PC-9 (cell line): Measurements from ENCODE around the gene DNAH7. TPM values are rescaled to one million over a fixed set of nuclear protein-coding genes. Genes with fewer than 3 reads are reported as not detected.

Experiments used
- BruUV-seq: library from RNA; stranded (reverse); fragments of 400-500 nt; replicated peaks from 2 replicates; lab custom pipeline; 2021; lab: Mats Ljungman, UMichigan
- CTCF ChIA-PET: fragments of 300-600 bp; sonication (Branson Sonifier 250); formaldehyde crosslinking; loops from one replicate; lab custom pipeline; 2022; ENCODE audit warnings: antibody characterized with exemption; lab: Charles Lee
- POLR2A ChIA-PET: fragments of 300-600 bp; sonication (Branson Sonifier 250); formaldehyde crosslinking; loops from one replicate; lab custom pipeline; 2022; ENCODE audit warnings: antibody characterized with exemption; ENCODE audit not compliant: unreplicated experiment; lab: Charles Lee
- DNase-seq, 2 experiments: peaks; one replicate each; pipeline versions ENCODE4 v3.0.0 to v3.0.0-alpha.2; 2015 to 2022; ENCODE audit warnings: mixed read lengths in 1 of 2
- H2AFZ ChIP-seq: fragments of 200-600 bp; sonication (generic); 2 replicates; pipeline ENCODE4 v1.8.1; 2017; ENCODE audit warnings: antibody characterized with exemption
- H3F3A ChIP-seq: fragments of 200-600 bp; sonication (generic); 2 replicates; pipeline ENCODE4 v1.8.1; 2017; ENCODE audit warnings: antibody characterized with exemption, mild to moderate bottlenecking, low read depth; ENCODE audit not compliant: insufficient read depth
- H3K27ac ChIP-seq: fragments of 200-600 bp; sonication (generic); 2 replicates; pipeline ENCODE4 v1.6.1; 2016; ENCODE audit warnings: mixed run types
- H3K27me3 ChIP-seq: fragments of 200-600 bp; sonication (generic); 2 replicates; pipeline ENCODE4 v1.6.1; 2016; ENCODE audit warnings: low read depth, mixed run types; ENCODE audit not compliant: insufficient read depth
- H3K36me3 ChIP-seq: fragments of 200-600 bp; sonication (generic); 2 replicates; pipeline ENCODE4 v1.6.1; 2016; ENCODE audit warnings: low read depth, mixed run types
- H3K4me1 ChIP-seq: fragments of 200-600 bp; sonication (generic); replicated peaks from 2 replicates; pipeline ENCODE4 v1.6.1; 2016; ENCODE audit warnings: mixed run types; ENCODE audit not compliant: insufficient read depth
- H3K4me2 ChIP-seq: fragments of 200-600 bp; sonication (generic); 2 replicates; pipeline ENCODE4 v1.6.1; 2017; ENCODE audit warnings: mixed run types
- H3K4me3 ChIP-seq: fragments of 200-600 bp; sonication (generic); 2 replicates; pipeline ENCODE4 v1.6.1; 2016; ENCODE audit warnings: mixed run types
- H3K79me2 ChIP-seq: fragments of 200-600 bp; sonication (generic); 2 replicates; pipeline ENCODE4 v1.6.1; 2017; ENCODE audit warnings: low read depth, mixed run types
- H3K9me2 ChIP-seq: fragments of 200-600 bp; sonication (generic); 2 replicates; pipeline ENCODE4 v1.8.1; 2017; ENCODE audit warnings: mild to moderate bottlenecking; ENCODE audit not compliant: insufficient read depth
- H3K9me3 ChIP-seq: fragments of 200-600 bp; sonication (generic); 2 replicates; pipeline ENCODE4 v1.8.1; 2016; ENCODE audit warnings: low read depth; ENCODE audit not compliant: insufficient read depth
- H4K20me1 ChIP-seq: fragments of 200-600 bp; sonication (generic); 2 replicates; pipeline ENCODE4 v1.8.1; 2017; ENCODE audit not compliant: insufficient read depth
- CTCF ChIP-seq: fragments of 200-600 bp; sonication (generic); conservative IDR thresholded peaks from 2 replicates; pipeline ENCODE4 v1.6.1; 2017; ENCODE audit warnings: mixed run types, antibody characterized with exemption, mild to moderate bottlenecking, moderate library complexity
- EZH2 ChIP-seq: fragments of 200-600 bp; sonication (generic); IDR thresholded peaks from 2 replicates; pipeline ENCODE4 v1.8.0; 2017; ENCODE audit warnings: antibody characterized with exemption, low read depth
- intact Hi-C: fragments of 100-400 bp; cut with micrococcal nuclease; formaldehyde crosslinking; loops from one replicate; pipeline ENCODE4 v1.10.0; 2022; ENCODE audit not compliant: unreplicated experiment
- total RNA-seq: library from RNA; stranded (reverse); gene quantifications from 2 replicates; pipeline ENCODE4 v1.2.3, GENCODE V29; 2021

Gene DNAH7
- total RNA-seq, 1 experiment from 2014 or later: 3.8 TPM

GRCh38 chr2:195857132-195857531, 211.5 kb downstream of the DNAH7 start:
- Histone ChIP-seq H4K20me1 (no peaks in the 10 kb centered on the region), H3K36me3 (no peaks in the 10 kb centered on the region), H3K4me3 (no peak overlapping the region), H3K27ac (no peak overlapping the region), H3K9me3 (no peaks in the 10 kb centered on the region), H3K4me1 (no peaks in the 10 kb centered on the region), H3K9me2 (no peaks in the 10 kb centered on the region), H3K79me2 (no peaks in the 10 kb centered on the region), H3K27me3 (no peaks in the 10 kb centered on the region), H3F3A (no peaks in the 10 kb centered on the region), H2AFZ (no peak overlapping the region), H3K4me2 (no peak overlapping the region)
- CTCF ChIA-PET: no interaction called here
- no TSS peak for BruUV-seq
- no peak for DNase-seq
- no peak for TF ChIP-seq CTCF
- no peak for TF ChIP-seq EZH2
- POLR2A ChIA-PET: no interaction called here
- intact Hi-C loops: no loop called here

GRCh38 chr2:195850764-195851163, 217.9 kb downstream of the DNAH7 start:
- TF ChIP-seq EZH2: no peak
- no peak for TF ChIP-seq CTCF
- H3K27me3 ChIP-seq: no peaks in the 10 kb centered on the region
- H3K4me3 ChIP-seq: no peak overlapping the region
- POLR2A ChIA-PET: no interaction called here
- H3K4me2 ChIP-seq: no peak overlapping the region
- BruUV-seq: no TSS peak
- no peaks in the 10 kb centered on the region for H3K9me2 ChIP-seq
- no peak for DNase-seq
- H3K4me1 ChIP-seq: no peaks in the 10 kb centered on the region
- H3K36me3 ChIP-seq: no peaks in the 10 kb centered on the region
- H4K20me1 ChIP-seq: no peaks in the 10 kb centered on the region
- no peaks in the 10 kb centered on the region for H3K9me3 ChIP-seq
- H3F3A ChIP-seq: no peaks in the 10 kb centered on the region
- intact Hi-C loops: no loop called here
- H3K79me2 ChIP-seq: no peaks in the 10 kb centered on the region
- no peak overlapping the region for H3K27ac ChIP-seq
- CTCF ChIA-PET: no interaction called here
- no peak overlapping the region for H2AFZ ChIP-seq

GRCh38 chr2:195848119-195848899, 220.3 kb downstream of the DNAH7 start:
- H3K27ac ChIP-seq: no peak overlapping the region
- H3K9me3 ChIP-seq: no peaks in the 10 kb centered on the region
- H2AFZ ChIP-seq: no peak overlapping the region
- no peaks in the 10 kb centered on the region for H3K36me3 ChIP-seq
- TF ChIP-seq CTCF (no peak), EZH2 (no peak)
- POLR2A ChIA-PET: no interaction called here
- H3K4me3 ChIP-seq: no peak overlapping the region
- no peak for DNase-seq
- CTCF ChIA-PET: no interaction called here
- intact Hi-C loops: no loop called here
- no peaks in the 10 kb centered on the region for H3F3A ChIP-seq
- H3K27me3 ChIP-seq: no peaks in the 10 kb centered on the region
- no peaks in the 10 kb centered on the region for H3K9me2 ChIP-seq
- H3K4me1 ChIP-seq: no peaks in the 10 kb centered on the region
- BruUV-seq: no TSS peak
- no peak overlapping the region for H3K4me2 ChIP-seq
- no peaks in the 10 kb centered on the region for H3K79me2 ChIP-seq
- no peaks in the 10 kb centered on the region for H4K20me1 ChIP-seq
